Lung (tissue), 12 donors: ENCODE results near the gene ASAP3. TPM values are rescaled to one million over a fixed set of nuclear protein-coding genes. Genes with fewer than 3 reads are reported as not detected.

Experiments used
- ATAC-seq: fragments of 200-7000 bp; cut with Tn5 transposase; one replicate; pipeline ENCODE4 v1.9.1; 2020; ENCODE audit warnings: moderate number of reproducible peaks; ENCODE audit not compliant: insufficient read depth, low FRiP score
- DNase-seq, 3 donors: peaks; one replicate each; pipeline ENCODE4 v3.0.0-alpha.2; 2013 to 2017
- H3K27ac ChIP-seq, 2 donors: one replicate each; pipeline ENCODE4 v1.5.1; 2013; ENCODE audit warnings: mild to moderate bottlenecking in 2 of 2, moderate library complexity in 2 of 2, control low read depth in 1 of 2, inconsistent platforms in 1 of 2, low read depth in 1 of 2, low read length in 1 of 2
- H3K27me3 ChIP-seq, 3 donors: one replicate each; pipeline ENCODE4 v1.5.1; 2013; ENCODE audit warnings: low read length in 2 of 3; ENCODE audit not compliant: control insufficient read depth in 3 of 3, insufficient read depth in 3 of 3
- H3K36me3 ChIP-seq, 4 donors: one replicate each; pipeline ENCODE4 v1.5.1; 2013; ENCODE audit warnings: low read length in 4 of 4, mild to moderate bottlenecking in 1 of 4, moderate library complexity in 1 of 4; ENCODE audit not compliant: control insufficient read depth in 4 of 4, insufficient read depth in 4 of 4
- H3K4me1 ChIP-seq, 5 donors: one replicate each; pipeline ENCODE4 v1.5.1; 2013; ENCODE audit warnings: low read length in 5 of 5, mild to moderate bottlenecking in 2 of 5, moderate library complexity in 1 of 5; ENCODE audit not compliant: control insufficient read depth in 5 of 5, insufficient read depth in 5 of 5
- H3K4me3 ChIP-seq: one replicate; pipeline ENCODE4 v1.5.1; 2013; ENCODE audit warnings: mild to moderate bottlenecking, control low read depth, moderate library complexity
- H3K9ac ChIP-seq, 2 donors: one replicate each; pipeline ENCODE4 v1.5.1; 2013; ENCODE audit warnings: low read length in 2 of 2, control low read depth in 1 of 2; ENCODE audit not compliant: insufficient read depth in 1 of 2
- H3K9me3 ChIP-seq, 4 donors: one replicate each; pipeline ENCODE4 v1.5.1; 2013; ENCODE audit warnings: low read length in 3 of 4, mild to moderate bottlenecking in 1 of 4, moderate library complexity in 1 of 4; ENCODE audit not compliant: control insufficient read depth in 4 of 4, insufficient read depth in 3 of 4
- WGBS, 2 donors: extraction: QIAGEN DNeasy Blood & Tissue Kit; methylation state at CpG; one replicate each; pipeline ENCODE4 v1.1.7; 2013; 5-methylcytosine and 5-hydroxymethylcytosine counted together
- polyA plus RNA-seq, 2 donors: library from polyadenylated mRNA; stranded (reverse); fragments of 200-250 nt; gene quantifications; one replicate each; pipeline ENCODE4 v1.2.1, GENCODE V29; 2013
- total RNA-seq, 2 donors: library from RNA; depleted of rRNA in 1 of 2; stranded (reverse); fragments of >200 nt in 1 of 2; gene quantifications; one replicate each; pipeline ENCODE4 v1.2.1, GENCODE V29; 2014 to 2021
- TF ChIP-seq, protein P1 (sequence below): IDR thresholded peaks from 2 replicates; pipeline ENCODE4 v1.5.1; 2012; ENCODE audit warnings: mild to moderate bottlenecking; ENCODE audit errors: control extremely low read depth, extremely low read depth
- donor health status: control.
- donor health status: control.
- donor health status: Bipolar disorder and iron deficiency.
- donor health status: healthy.
- donor health status: DM: yes; HTN: yes; CAD: no.

The ASAP3 gene
- total and polyA plus RNA-seq, 4 donors = 16.9 to 38.1 (median 30.0) TPM

DNA sequence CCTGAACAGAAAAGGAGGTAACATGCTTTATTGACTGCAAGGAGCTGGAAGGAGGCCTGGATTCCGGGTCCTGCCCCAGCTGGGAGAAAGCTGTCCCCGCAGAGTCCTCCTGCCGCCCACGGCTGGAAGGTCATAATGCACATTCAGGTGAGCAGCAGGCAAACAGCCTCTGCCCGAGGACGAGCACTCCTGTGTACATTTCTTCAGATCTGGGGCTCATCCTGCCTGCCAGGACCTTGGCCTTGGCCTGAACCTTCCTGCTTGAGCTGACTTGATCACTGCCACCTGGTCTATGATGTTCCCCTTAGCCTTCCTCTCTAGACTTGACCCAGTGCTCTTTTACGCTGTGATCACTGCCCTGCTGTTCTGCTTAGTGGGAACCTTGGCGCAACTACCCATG, 96.5 kb downstream of the ASAP3 start:
- TF ChIP-seq, protein P1, sequence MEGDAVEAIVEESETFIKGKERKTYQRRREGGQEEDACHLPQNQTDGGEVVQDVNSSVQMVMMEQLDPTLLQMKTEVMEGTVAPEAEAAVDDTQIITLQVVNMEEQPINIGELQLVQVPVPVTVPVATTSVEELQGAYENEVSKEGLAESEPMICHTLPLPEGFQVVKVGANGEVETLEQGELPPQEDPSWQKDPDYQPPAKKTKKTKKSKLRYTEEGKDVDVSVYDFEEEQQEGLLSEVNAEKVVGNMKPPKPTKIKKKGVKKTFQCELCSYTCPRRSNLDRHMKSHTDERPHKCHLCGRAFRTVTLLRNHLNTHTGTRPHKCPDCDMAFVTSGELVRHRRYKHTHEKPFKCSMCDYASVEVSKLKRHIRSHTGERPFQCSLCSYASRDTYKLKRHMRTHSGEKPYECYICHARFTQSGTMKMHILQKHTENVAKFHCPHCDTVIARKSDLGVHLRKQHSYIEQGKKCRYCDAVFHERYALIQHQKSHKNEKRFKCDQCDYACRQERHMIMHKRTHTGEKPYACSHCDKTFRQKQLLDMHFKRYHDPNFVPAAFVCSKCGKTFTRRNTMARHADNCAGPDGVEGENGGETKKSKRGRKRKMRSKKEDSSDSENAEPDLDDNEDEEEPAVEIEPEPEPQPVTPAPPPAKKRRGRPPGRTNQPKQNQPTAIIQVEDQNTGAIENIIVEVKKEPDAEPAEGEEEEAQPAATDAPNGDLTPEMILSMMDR = no peak
- Histone ChIP-seq H3K27ac (no peak overlapping the region), H3K4me3 (no peak overlapping the region), H3K4me1 (peaks cover 0 to 4% (median 0%) of the 10 kb centered on the region in 5 donors), H3K36me3 (peaks cover 0 to 5% (median under 1%) of the 10 kb centered on the region in 4 donors), H3K27me3 (peaks cover 0 to 3% (median 0%) of the 10 kb centered on the region in 3 donors), H3K9me3 (no peaks in the 10 kb centered on the region), H3K9ac (no peak overlapping the region)
- WGBS, 2 donors = 95 to 99% methylated on average over 8 of the region's 8 CpGs
- no peak for DNase-seq
- ATAC-seq = no peak

DNA sequence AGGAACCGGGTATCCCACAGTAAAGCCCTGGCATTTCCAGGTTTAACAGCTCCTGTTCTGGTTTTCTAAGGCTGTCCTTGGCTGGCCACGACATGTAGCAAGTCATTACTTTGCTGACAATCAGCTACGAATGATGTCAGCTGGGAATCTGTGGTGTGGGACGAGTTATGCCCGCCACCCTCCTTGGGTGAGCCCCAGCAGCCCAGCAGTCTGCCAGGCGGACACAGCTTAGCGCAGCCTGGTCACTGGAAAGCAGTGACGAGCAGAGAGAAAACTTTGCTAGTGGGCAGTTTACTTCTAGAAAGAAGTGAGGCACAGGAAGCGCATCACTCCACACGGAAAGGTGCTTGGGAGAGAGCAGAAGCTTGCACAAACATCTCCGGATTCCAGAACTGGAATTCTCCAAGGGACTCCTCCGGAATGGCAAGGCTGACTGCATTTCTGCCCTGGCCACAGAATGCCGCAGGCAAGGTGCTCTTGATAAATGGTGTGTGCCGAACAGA, 98.8 kb downstream of the ASAP3 start:
- Histone ChIP-seq H3K36me3 (peaks cover 0 to 5% (median under 1%) of the 10 kb centered on the region in 4 donors), H3K9ac (no peak overlapping the region), H3K27ac (peak overlapping the region in 1 of 2 donors; percentile 66), H3K4me3 (no peak overlapping the region), H3K4me1 (peaks cover 0 to 4% (median 0%) of the 10 kb centered on the region in 5 donors), H3K27me3 (peaks cover 0 to 3% (median 0%) of the 10 kb centered on the region in 3 donors), H3K9me3 (no peaks in the 10 kb centered on the region)
- ATAC-seq = no peak
- TF ChIP-seq, protein P1 = no peak
- DNase-seq = no peak
- 78 to 85% methylated on average over 14 of the region's 14 CpGs for WGBS, 2 donors

DNA sequence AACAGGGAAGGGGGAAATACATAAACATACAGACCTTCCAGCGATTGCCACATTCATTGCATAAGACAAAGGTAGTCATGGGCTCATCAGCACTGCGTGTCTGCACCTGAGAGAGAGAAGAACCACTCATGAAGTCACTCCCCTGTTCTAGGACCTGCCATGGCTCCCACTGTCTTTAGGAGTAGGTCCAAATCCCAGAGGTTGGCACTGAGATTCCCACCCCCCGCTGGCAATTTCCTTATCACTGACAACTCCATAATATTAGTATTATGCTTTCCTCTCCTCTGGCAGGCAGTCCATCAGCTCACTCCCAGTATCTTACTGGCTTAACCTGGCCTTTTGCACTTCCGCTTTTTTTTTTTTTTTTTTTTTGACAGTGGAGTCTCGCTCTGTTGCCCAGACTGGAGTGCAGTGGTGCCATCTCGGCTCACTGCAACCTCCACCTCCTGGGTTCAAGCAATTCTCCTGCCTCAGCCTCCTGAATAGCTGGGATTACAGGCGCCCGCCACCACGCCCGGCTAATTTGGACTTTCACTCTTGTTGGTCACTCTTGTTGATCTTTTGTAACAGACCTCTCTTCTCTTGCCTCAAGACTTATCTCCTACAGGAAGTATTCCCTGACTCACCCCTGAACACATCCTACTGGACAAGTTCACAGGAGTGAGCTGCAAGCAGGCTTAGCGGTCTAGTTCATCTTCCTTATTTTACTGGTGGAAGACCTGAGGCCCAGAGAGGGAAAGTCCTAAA, 99.5 kb downstream of the ASAP3 start:
- H3K4me1 ChIP-seq = peaks cover 0 to 4% (median 0%) of the 10 kb centered on the region in 5 donors
- TF ChIP-seq, protein P1 = no peak
- peaks cover 0 to 3% (median 0%) of the 10 kb centered on the region in 3 donors for H3K27me3 ChIP-seq
- H3K4me3 ChIP-seq = no peak overlapping the region
- H3K9me3 ChIP-seq = no peaks in the 10 kb centered on the region
- no peak overlapping the region for H3K9ac ChIP-seq
- 65 to 72% methylated on average over 11 of the region's 11 CpGs for WGBS, 2 donors
- DNase-seq (no peak), ATAC-seq (no peak)
- peaks cover 0 to 5% (median under 1%) of the 10 kb centered on the region in 4 donors for H3K36me3 ChIP-seq
- H3K27ac ChIP-seq = no peak overlapping the region
